Endodermal cell (in vitro differentiated cells): ENCODE results near the gene YAP1. TPM values are rescaled to one million over a fixed set of nuclear protein-coding genes. Genes with fewer than 3 reads are reported as not detected.

ENCODE experiments used
- DNase-seq: peaks from one replicate; pipeline ENCODE4 v3.0.0-alpha.2; 2017
- H3K27ac ChIP-seq: 2 replicates; pipeline ENCODE4 v1.5.1; 2013; ENCODE audit warnings: mild to moderate bottlenecking, low read depth, low read length, moderate library complexity
- H3K27me3 ChIP-seq: 2 replicates; pipeline ENCODE4 v1.6.1; 2013; ENCODE audit warnings: mild to moderate bottlenecking, low read length, moderate library complexity; ENCODE audit not compliant: insufficient read depth, control insufficient read depth, poor library complexity, severe bottlenecking
- H3K36me3 ChIP-seq: 2 replicates; pipeline ENCODE4 v1.7.0; 2013; ENCODE audit warnings: mild to moderate bottlenecking, low read length, moderate library complexity; ENCODE audit not compliant: control insufficient read depth, insufficient read depth
- H3K4me1 ChIP-seq: one replicate; pipeline ENCODE4 v1.7.0; 2013; ENCODE audit warnings: low read length; ENCODE audit not compliant: control insufficient read depth, insufficient read depth
- H3K4me3 ChIP-seq: 2 replicates; pipeline ENCODE4 v1.5.1; 2013; ENCODE audit warnings: mild to moderate bottlenecking, low read length, moderate library complexity
- H3K9ac ChIP-seq: 2 replicates; pipeline ENCODE4 v1.6.1; 2013; ENCODE audit warnings: mild to moderate bottlenecking, low read length, moderate library complexity; ENCODE audit not compliant: poor library complexity, severe bottlenecking; ENCODE audit errors: extremely low read depth
- H3K9me3 ChIP-seq: 2 replicates; pipeline ENCODE4 v1.6.1; 2013; ENCODE audit warnings: mild to moderate bottlenecking, low read length, moderate library complexity; ENCODE audit not compliant: control insufficient read depth
- H3K27ac Mint-ChIP-seq: 2 replicates; pipeline ENCODE4 v1.8.0; 2020; ENCODE audit warnings: mixed read lengths
- H3K27me3 Mint-ChIP-seq: 2 replicates; pipeline ENCODE4 v1.8.0; 2021; ENCODE audit warnings: mild to moderate bottlenecking, mixed read lengths; ENCODE audit not compliant: insufficient read depth
- H3K36me3 Mint-ChIP-seq: 2 replicates; pipeline ENCODE4 v1.8.0; 2020; ENCODE audit warnings: low read depth, mixed read lengths
- H3K4me1 Mint-ChIP-seq: 2 replicates; pipeline ENCODE4 v1.8.0; 2020; ENCODE audit warnings: mixed read lengths
- H3K4me3 Mint-ChIP-seq: 2 replicates; pipeline ENCODE4 v1.8.0; 2020; ENCODE audit warnings: mild to moderate bottlenecking, moderate library complexity, mixed read lengths
- H3K9me3 Mint-ChIP-seq: 2 replicates; pipeline ENCODE4 v1.8.0; 2020; ENCODE audit warnings: mild to moderate bottlenecking, mixed read lengths
- whole genome bisulfite sequencing, 2 experiments: methylation state at CpG; one replicate each; pipeline versions ENCODE4 v1.1.5 to v1.1.7; 2013; ENCODE audit warnings: missing lambda C conversion rate in 2 of 2, mixed read lengths in 1 of 2; ENCODE audit not compliant: insufficient coverage in 1 of 2, insufficient read length in 1 of 2; 5-methylcytosine and 5-hydroxymethylcytosine counted together
- total RNA-seq, 2 donors: library from RNA; stranded (reverse); fragmentation: NEBNext Ultra II Directional in 1 of 2; extraction: Animal tissue kit (Norgen Biotek cat#: 25700) in 1 of 2; gene quantifications; 2 replicates in 1 of 2; 3 replicates in 1 of 2; pipeline ENCODE4 v1.2.1, GENCODE V29; 2021
- TF ChIP-seq, protein P1 (sequence below): fragments of 200-600 bp; sonication (generic); conservative IDR thresholded peaks from 2 replicates; pipeline ENCODE4 v1.5.0; 2021; ENCODE audit warnings: antibody characterized with exemption, mild to moderate bottlenecking

YAP1 gene
- total RNA-seq, 2 donors from 2014 or later = 224 to 228 TPM

DNA sequence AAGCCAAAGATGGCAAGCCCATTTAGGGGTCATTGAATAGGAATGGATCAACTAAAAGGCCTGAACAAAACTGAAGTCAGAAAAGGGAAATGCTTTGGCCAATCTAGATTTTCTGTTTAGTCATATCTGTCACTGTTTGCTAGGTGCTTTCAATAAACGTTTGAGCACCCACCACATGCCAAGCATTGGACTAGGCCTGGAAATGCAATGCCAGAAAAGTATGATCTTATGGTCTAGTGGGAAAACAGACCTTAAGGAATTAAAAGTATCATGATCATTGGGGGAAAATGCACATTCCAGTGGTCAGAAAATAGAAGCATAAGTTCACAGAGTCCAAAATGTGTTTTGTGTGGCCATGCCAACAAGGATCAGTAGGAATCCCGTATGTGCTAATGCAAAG lies 130.3 kb downstream of the YAP1 start:
- WGBS, 2 experiments = 83 to 91% methylated on average over 2 of the region's 2 CpGs
- Mint-ChIP-seq H3K9me3 (no peaks in the 10 kb centered on the region), H3K27me3 (no peaks in the 10 kb centered on the region)

DNA sequence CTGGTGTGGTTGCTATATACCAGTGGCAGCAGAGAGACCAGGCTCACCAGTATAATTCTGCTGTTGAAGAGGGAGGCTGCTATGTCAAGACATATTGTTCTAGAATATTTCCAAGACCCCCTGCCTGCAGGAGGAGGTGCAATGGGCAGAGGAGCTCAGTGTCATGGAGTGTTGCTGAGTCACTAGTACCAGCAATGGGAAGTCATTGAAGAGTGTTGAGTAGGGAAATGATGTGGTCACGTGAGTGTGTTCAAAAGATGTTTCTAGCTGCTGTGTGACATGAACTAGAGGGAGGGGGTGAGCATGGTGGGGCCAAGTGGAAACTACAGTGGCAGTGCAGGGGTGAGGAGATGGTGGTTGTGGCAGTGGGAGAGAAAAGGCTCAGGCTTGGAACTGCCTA lies 130.8 kb downstream of the YAP1 start:
- H3K27me3 ChIP-seq = no peaks in the 10 kb centered on the region
- H3K4me3 ChIP-seq = no peak overlapping the region
- H3K4me1 ChIP-seq = no peaks in the 10 kb centered on the region
- no peak overlapping the region for H3K27ac ChIP-seq
- WGBS, 2 experiments = 78 to 100% methylated on average over 1 of the region's 1 CpG
- Mint-ChIP-seq H3K27ac (no peak overlapping the region), H3K4me1 (peaks cover 9% of the 10 kb centered on the region), H3K4me3 (no peak overlapping the region), H3K36me3 (no peaks in the 10 kb centered on the region), H3K27me3 (no peaks in the 10 kb centered on the region), H3K9me3 (no peaks in the 10 kb centered on the region)
- TF ChIP-seq, protein P1, sequence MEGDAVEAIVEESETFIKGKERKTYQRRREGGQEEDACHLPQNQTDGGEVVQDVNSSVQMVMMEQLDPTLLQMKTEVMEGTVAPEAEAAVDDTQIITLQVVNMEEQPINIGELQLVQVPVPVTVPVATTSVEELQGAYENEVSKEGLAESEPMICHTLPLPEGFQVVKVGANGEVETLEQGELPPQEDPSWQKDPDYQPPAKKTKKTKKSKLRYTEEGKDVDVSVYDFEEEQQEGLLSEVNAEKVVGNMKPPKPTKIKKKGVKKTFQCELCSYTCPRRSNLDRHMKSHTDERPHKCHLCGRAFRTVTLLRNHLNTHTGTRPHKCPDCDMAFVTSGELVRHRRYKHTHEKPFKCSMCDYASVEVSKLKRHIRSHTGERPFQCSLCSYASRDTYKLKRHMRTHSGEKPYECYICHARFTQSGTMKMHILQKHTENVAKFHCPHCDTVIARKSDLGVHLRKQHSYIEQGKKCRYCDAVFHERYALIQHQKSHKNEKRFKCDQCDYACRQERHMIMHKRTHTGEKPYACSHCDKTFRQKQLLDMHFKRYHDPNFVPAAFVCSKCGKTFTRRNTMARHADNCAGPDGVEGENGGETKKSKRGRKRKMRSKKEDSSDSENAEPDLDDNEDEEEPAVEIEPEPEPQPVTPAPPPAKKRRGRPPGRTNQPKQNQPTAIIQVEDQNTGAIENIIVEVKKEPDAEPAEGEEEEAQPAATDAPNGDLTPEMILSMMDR = no peak
- DNase-seq = no peak
- H3K36me3 ChIP-seq = no peaks in the 10 kb centered on the region
- H3K9ac ChIP-seq = no peak overlapping the region
- no peaks in the 10 kb centered on the region for H3K9me3 ChIP-seq

More for the DNA sequence above, 130.3 kb downstream of the YAP1 start:
- Mint-ChIP-seq H3K4me1 (peaks cover 11% of the 10 kb centered on the region), H3K27ac (no peak overlapping the region), H3K4me3 (no peak overlapping the region), H3K36me3 (no peaks in the 10 kb centered on the region)
- H3K27ac ChIP-seq = no peak overlapping the region
- no peaks in the 10 kb centered on the region for H3K27me3 ChIP-seq
- H3K4me1 ChIP-seq = no peaks in the 10 kb centered on the region
- no peak for DNase-seq
- H3K36me3 ChIP-seq = no peaks in the 10 kb centered on the region
- no peak overlapping the region for H3K4me3 ChIP-seq
- no peak overlapping the region for H3K9ac ChIP-seq
- TF ChIP-seq, protein P1 = no peak
- no peaks in the 10 kb centered on the region for H3K9me3 ChIP-seq

DNA sequence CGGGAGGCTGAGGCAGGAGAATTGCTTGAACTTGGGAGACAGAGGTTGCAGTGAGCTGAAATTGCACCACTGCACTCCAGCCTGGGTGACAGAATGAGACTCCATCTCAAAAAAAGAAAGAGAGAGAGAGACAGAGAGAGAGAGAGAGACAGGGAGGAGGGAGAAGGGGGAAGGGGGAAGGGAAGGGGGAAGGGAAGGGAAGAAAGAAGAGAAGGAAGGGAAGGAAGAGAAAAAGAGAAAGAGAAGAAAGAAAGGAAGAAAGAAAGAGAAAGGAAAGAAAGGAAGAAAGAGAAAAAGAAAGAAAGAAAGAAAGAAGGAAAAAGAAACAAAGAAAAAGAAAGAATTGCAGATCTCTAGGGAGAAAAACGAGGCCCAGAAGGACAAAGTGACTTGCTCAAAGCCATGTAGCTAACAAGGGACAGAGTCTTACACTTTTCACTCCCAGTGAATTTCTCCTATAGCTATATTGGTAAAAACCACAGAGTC lies 133.2 kb downstream of the YAP1 start:
- TF ChIP-seq, protein P1 = no peak
- H3K9me3 ChIP-seq = no peaks in the 10 kb centered on the region
- no peak overlapping the region for H3K9ac ChIP-seq
- Mint-ChIP-seq H3K27me3 (no peaks in the 10 kb centered on the region), H3K9me3 (no peaks in the 10 kb centered on the region), H3K36me3 (no peaks in the 10 kb centered on the region), H3K4me1 (peaks cover 4% of the 10 kb centered on the region), H3K27ac (no peak overlapping the region), H3K4me3 (no peak overlapping the region)
- no peak overlapping the region for H3K27ac ChIP-seq
- no peaks in the 10 kb centered on the region for H3K27me3 ChIP-seq
- WGBS, 2 experiments = 86 to 90% methylated on average over 1 to 2 of the region's 2 CpGs
- H3K4me3 ChIP-seq = no peak overlapping the region
- H3K36me3 ChIP-seq = no peaks in the 10 kb centered on the region
- no peak for DNase-seq
- no peaks in the 10 kb centered on the region for H3K4me1 ChIP-seq
